ENCODE results near the gene ATM. TPM values are rescaled to one million over a fixed set of nuclear protein-coding genes. Genes with fewer than 3 reads are reported as not detected.

Gene ATM
- total RNA-seq (49.7 and 52.1 TPM in 2 replicates), polyA plus RNA-seq (8.3 and 11.8 TPM in 2 replicates), polyA minus RNA-seq (46.2 and 111 TPM in 2 replicates), Bru-seq, nascent RNA (percentile 75 among the genes with signal in this experiment), BruChase-seq, experiment 1, labeled RNA remaining after a 6-hour chase (percentile 75 among the genes with signal in this experiment), BruChase-seq, experiment 2, labeled RNA remaining after a 2-hour chase (percentile 74 among the genes with signal in this experiment)
- 12.2 and 15.8 TPM in 2 replicates for polyA plus RNA-seq (2011; cell fraction: cytosol; rRNA removed)
- 53.6 and 74.0 TPM in 2 replicates for polyA plus RNA-seq (2011; cell fraction: nucleus; rRNA removed)
- 26.7 and 26.9 TPM in 2 replicates for polyA plus RNA-seq (2012)
- polyA minus RNA-seq (2011; cell fraction: cytosol; rRNA and poly(A)+ RNA removed): 28.6 TPM
- polyA minus RNA-seq (2011; cell fraction: nucleus; rRNA and poly(A)+ RNA removed): 140 and 144 TPM in 2 replicates
- long read RNA-seq, partial matches to known transcripts: 9 of 10 reads
- long read RNA-seq, other reads (novel, unspliced or antisense): 1 of 10 reads

- POLR2A ChIA-PET: interaction anchor here (0.6 kb wide), 2 partner anchors 37 to 325 kb away, joined by 7 read pairs; no protein-coding TSS in a partner anchor
- Histone ChIP-seq H3K27me3 (ENCODE audit: control insufficient read depth in 2 of 2, insufficient read depth in 2 of 2, low read length in 2 of 2) (no peaks in the 10 kb centered on the region), H2AFZ (ENCODE audit: low read depth, low read length) (peak within 1 kb of the TSS; percentile 63), H3K4me2 (ENCODE audit: insufficient read depth, low read length) (peak within 1 kb of the TSS; percentile 92), H3K79me2 (ENCODE audit: control insufficient read depth, insufficient read depth, low read length) (peaks cover 72% of the 10 kb centered on the region), H3K27ac (ENCODE audit: insufficient read depth, low read depth, low read length) (peak within 1 kb of the TSS; percentile 85), H3K4me1 (ENCODE audit: control insufficient read depth, extremely low read depth, insufficient read depth, low read length) (peaks cover 27% of the 10 kb centered on the region), H3K9me3 (replicated peaks; ENCODE audit: control insufficient read depth, insufficient read depth, low read length) (no peaks in the 10 kb centered on the region), H3K36me3 (ENCODE audit: control insufficient read depth in 2 of 2, extremely low read depth in 1 of 2, insufficient read depth in 2 of 2, low read length in 2 of 2) (no peaks in the 10 kb centered on the region), H4K20me1 (replicated peaks; ENCODE audit: control insufficient read depth, extremely low read depth, insufficient read depth, low read length) (no peaks in the 10 kb centered on the region), H3K9me1 (replicated peaks; ENCODE audit: control insufficient read depth, extremely low read depth, insufficient read depth, low read length) (no peaks in the 10 kb centered on the region), H3K4me3 (replicated peaks in 1 of 3; ENCODE audit: insufficient read depth in 1 of 3, low read depth in 1 of 3, low read length in 3 of 3) (peak within 1 kb of the TSS; percentile 43 to 88 (median 64)), H3K9ac (replicated peaks; ENCODE audit: extremely low read depth, insufficient read depth, low read length) (peak within 1 kb of the TSS; percentile 97)
- intact Hi-C loops (cut with micrococcal nuclease) (loop anchor here (1.0 to 10.0 kb wide), 12 partner anchors 14 to 510 kb away; partner anchors contain the start of genes ACAT1, C11orf65, CUL5 and EXPH5), dilution Hi-C loops (cut with MboI; ENCODE audit: extremely low pct_ligation_motif_present, low sequenced_read_pairs) (no loop called here)
- peak; percentile 100 for DNase-seq (ENCODE audit: low read depth, low spot score)
- peak; percentile 94 for FAIRE-seq
- BruUV-seq (replicated peaks): no TSS peak
- CTCF ChIA-PET: interaction anchor here (0.6 to 2.6 kb wide), 20 partner anchors 11 to 433 kb away, joined by 3 to 15 read pairs (median 4); partner anchors contain the start of genes ACAT1 and C11orf65
- TF ChIP-seq GATA2 (IDR thresholded peaks at IDR 0.05; ENCODE audit: insufficient read depth, insufficient read length, low read depth, low read length): no peak
- no peak for TF ChIP-seq JUN (IDR thresholded peaks at IDR 0.05; ENCODE audit: borderline replicate concordance, insufficient read depth, insufficient read length, low read depth)
- TF ChIP-seq EZH2 (IDR thresholded peaks at IDR 0.05; ENCODE audit: borderline replicate concordance, low read depth, low read length, severe bottlenecking): no peak
- peak; percentile 90 for TF ChIP-seq POLR2AphosphoS5 (IDR thresholded peaks at IDR 0.05; ENCODE audit: insufficient read depth, low read depth, low read length)
- peak; percentile 87 for TF ChIP-seq POLR2A (IDR thresholded peaks at IDR 0.05; ENCODE audit: low read depth, low read length)
- peak; percentile 72 for TF ChIP-seq MAX (IDR thresholded peaks at IDR 0.05; ENCODE audit: insufficient read depth, insufficient read length)
- no peak for TF ChIP-seq FOS (IDR thresholded peaks at IDR 0.05; ENCODE audit: borderline replicate concordance, insufficient read depth, low read length)
- peak; percentile 80 for TF ChIP-seq MYC (IDR thresholded peaks at IDR 0.05; ENCODE audit: low read depth, low read length)
- peak; percentile 86 to 92 for TF ChIP-seq CTCF (IDR thresholded peaks at IDR 0.05; ENCODE audit: extremely low read depth in 1 of 2, insufficient read depth in 1 of 2, low read depth in 1 of 2, low read length in 2 of 2)
Measured at GRCh38 chr11:108222574-108223347, at the start of gene ATM, which contains the start of gene NPAT. TSS of gene ATM (plus strand) at chr11:108223067. CDS start at chr11:108227625, 4,558 bp downstream. TSS of gene NPAT (minus strand) at chr11:108222638. CDS start at chr11:108222536, 102 bp downstream.
